SK-N-DZ (cell line): Measurements from ENCODE around the gene STYK1. TPM values are rescaled to one million over a fixed set of nuclear protein-coding genes. Genes with fewer than 3 reads are reported as not detected.

Experiments used
- DNase-seq: peaks from one replicate; pipeline ENCODE4 v3.0.0-alpha.2; 2015; ENCODE audit warnings: low spot score
- polyA plus RNA-seq, 2 experiments: library from polyadenylated mRNA; depleted of rRNA; stranded (reverse); fragments of >200 nt; gene quantifications; 2 replicates each; pipeline ENCODE4 v1.2.3, GENCODE V29; 2014

STYK1 gene
- 0.05 TPM in 1 of 2 replicates, not detected in the other for polyA plus RNA-seq (2014; cell fraction: cytosol; rRNA removed)
- polyA plus RNA-seq (2014; cell fraction: nucleus; rRNA removed): not detected in 2 replicates

GRCh38 chr12:10673659-10674384 is at the start of gene STYK1:
Gene STYK1 (minus strand): TSS chr12:10674052. CDS start chr12:10634618, 39,434 bp downstream.
- DNase-seq: peak; percentile 14

GRCh38 chr12:10722905-10723746 is 49.3 kb upstream of the STYK1 start, which contains the start of gene YBX3:
Gene YBX3 (minus strand): TSS chr12:10723323. CDS start chr12:10723111, 212 bp downstream.
- peak; percentile 54 for DNase-seq

- DNase-seq: no peak
Observed at GRCh38 chr12:10722502-10722904, 48.7 kb upstream of the STYK1 start.

- DNase-seq: peak; percentile 63
Observed at GRCh38 chr12:10721651-10722501, 48.0 kb upstream of the STYK1 start.

GRCh38 chr12:10720974-10721650 is 47.3 kb upstream of the STYK1 start:
- no peak for DNase-seq

GRCh38 chr12:10719482-10719881 is 45.6 kb upstream of the STYK1 start:
- DNase-seq: no peak

- no peak for DNase-seq
Observed at GRCh38 chr12:10718279-10718821, 44.5 kb upstream of the STYK1 start.

GRCh38 chr12:10717410-10717809 is 43.6 kb upstream of the STYK1 start:
- DNase-seq: no peak

GRCh38 chr12:10716704-10717315 is 43.0 kb upstream of the STYK1 start:
- DNase-seq: no peak

- DNase-seq: no peak
Observed at GRCh38 chr12:10716277-10716676, 42.4 kb upstream of the STYK1 start.

GRCh38 chr12:10715491-10715890 is 41.6 kb upstream of the STYK1 start:
- DNase-seq: no peak

GRCh38 chr12:10709808-10710207 is 36.0 kb upstream of the STYK1 start:
- DNase-seq: no peak

GRCh38 chr12:10708862-10709261 is 35.0 kb upstream of the STYK1 start:
- no peak for DNase-seq

- no peak for DNase-seq
Observed at GRCh38 chr12:10705655-10706054, 31.8 kb upstream of the STYK1 start.

- no peak for DNase-seq
Observed at GRCh38 chr12:10701843-10702242, 28.0 kb upstream of the STYK1 start.

- DNase-seq: no peak
Observed at GRCh38 chr12:10701131-10701681, 27.4 kb upstream of the STYK1 start.

GRCh38 chr12:10700581-10700980 is 26.7 kb upstream of the STYK1 start:
- no peak for DNase-seq

- DNase-seq: no peak
Observed at GRCh38 chr12:10697862-10698261, 24.0 kb upstream of the STYK1 start.

GRCh38 chr12:10697156-10697555 is 23.3 kb upstream of the STYK1 start:
- DNase-seq: no peak

GRCh38 chr12:10690906-10691305 is 17.1 kb upstream of the STYK1 start:
- DNase-seq: no peak
